ENCODE results near the gene ERCC4.

- TF ChIP-seq ZSCAN20 (CRISPR knock-in tag; IDR thresholded peaks at IDR 0.05): no peak
- no peak for TF ChIP-seq POLR2A (IDR thresholded peaks at IDR 0.05; ENCODE audit: low read length)
- no peak for TF ChIP-seq JUNB (IDR thresholded peaks at IDR 0.05)
- TF ChIP-seq CBX8 (IDR thresholded peaks at IDR 0.05): no peak
- no peak for TF ChIP-seq KDM5A (IDR thresholded peaks at IDR 0.05)
- TF ChIP-seq CTCF (IDR thresholded peaks at IDR 0.05): no peak
- no peak for TF ChIP-seq MYC (IDR thresholded peaks at IDR 0.05; ENCODE audit: borderline replicate concordance, low read length)
- TF ChIP-seq BCL3 (IDR thresholded peaks at IDR 0.05): no peak
- no peak for TF ChIP-seq MAX (IDR thresholded peaks at IDR 0.05)
- TF ChIP-seq PHF8 (IDR thresholded peaks at IDR 0.05; ENCODE audit: borderline replicate concordance, low read depth): no peak
- TF ChIP-seq ELK1 (IDR thresholded peaks at IDR 0.05; ENCODE audit: low read depth, low read length): no peak
- TF ChIP-seq MAFK (IDR thresholded peaks at IDR 0.05; ENCODE audit: partially characterized antibody): no peak
These were observed 31.7 kb downstream of the ERCC4 start for GRCh38 chr16:13951611-13952010.
